Articular chondrocyte of knee joint (primary cell): ENCODE data around the gene PSMD10. TPM values are rescaled to one million over a fixed set of nuclear protein-coding genes. Genes with fewer than 3 reads are reported as not detected.

Source experiments
- total RNA-seq: library from RNA; depleted of rRNA; stranded (reverse); fragments of >200 nt; gene quantifications from 2 replicates; pipeline ENCODE4 v1.2.3, GENCODE V29; 2012

PSMD10 gene, protein sequence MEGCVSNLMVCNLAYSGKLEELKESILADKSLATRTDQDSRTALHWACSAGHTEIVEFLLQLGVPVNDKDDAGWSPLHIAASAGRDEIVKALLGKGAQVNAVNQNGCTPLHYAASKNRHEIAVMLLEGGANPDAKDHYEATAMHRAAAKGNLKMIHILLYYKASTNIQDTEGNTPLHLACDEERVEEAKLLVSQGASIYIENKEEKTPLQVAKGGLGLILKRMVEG
- 72.4 and 74.2 TPM in 2 replicates for total RNA-seq

DNA sequence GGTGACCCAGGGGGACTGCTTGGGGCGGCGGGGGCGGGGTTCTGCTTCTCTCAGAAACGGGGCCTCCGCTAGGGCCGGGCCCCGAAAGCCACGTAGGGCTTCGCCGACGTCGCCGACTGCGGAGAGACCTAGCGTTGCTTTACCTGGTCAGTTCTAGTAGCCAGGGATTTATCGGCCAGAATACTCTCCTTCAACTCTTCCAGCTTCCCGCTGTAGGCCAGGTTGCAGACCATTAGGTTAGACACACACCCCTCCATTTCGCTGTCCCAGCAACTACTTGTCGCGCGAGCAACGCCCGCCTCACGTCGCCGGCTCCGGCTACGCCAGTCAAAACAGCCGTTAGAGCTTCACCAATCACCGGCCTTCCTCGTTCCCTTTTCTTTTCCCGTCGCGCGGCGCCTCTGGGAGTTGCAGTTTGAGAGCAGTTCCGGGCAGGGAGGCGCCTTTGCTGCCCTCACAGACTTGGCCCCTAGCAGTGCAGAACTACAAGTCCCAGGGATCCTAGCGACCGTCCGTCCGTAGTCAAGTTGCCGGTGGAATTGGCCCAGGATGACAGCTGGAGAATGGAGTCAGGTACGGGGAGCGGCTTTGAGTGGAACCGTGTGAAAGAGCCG lies at the start of gene PSMD10, which contains the start of gene ATG4A:
PSMD10 (minus strand) TSS at position 279 of the 614 bp plus-strand sequence; CDS start at position 257, 22 bp downstream.
ATG4A (plus strand) TSS at position 515 of the 614 bp plus-strand sequence; CDS start at position 564, 49 bp downstream.

DNA sequence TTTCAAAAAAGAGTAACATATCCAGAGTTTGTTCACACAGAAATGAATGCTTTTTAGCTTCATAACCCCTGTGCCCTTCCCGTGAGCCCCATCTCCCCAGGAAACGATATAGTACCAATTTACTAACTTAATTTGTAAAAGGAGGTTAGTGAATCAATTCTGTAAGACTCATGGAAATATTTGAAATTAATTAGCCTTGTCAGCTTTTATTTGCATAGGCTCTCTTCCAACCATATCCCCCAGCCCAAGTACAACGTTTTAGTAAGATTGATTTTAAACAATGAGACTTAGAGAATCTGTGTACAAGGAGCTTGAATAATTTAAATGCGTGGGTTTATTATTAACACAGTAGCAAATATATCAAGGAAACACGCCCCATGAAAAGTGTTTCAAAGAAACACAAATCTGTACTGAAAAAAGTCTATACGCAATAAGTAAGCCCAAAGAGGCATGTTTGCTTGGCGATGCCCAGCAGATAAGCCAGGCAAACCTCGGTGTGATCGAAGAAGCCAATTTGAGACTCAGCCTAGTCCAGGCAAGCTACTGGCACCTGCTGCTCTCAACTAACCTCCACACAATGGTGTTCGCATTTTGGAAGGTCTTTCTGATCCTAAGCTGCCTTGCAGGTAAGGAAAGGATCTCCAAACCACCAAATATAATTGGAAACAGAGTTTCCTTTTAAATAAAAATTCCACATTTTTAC lies 46.6 kb downstream of the PSMD10 start, which contains the start of gene VSIG1:
VSIG1 (plus strand) TSS at position 512 of the 703 bp plus-strand sequence; CDS start at position 578, 66 bp downstream.

Other genes with a start within 250 kb of the PSMD10 start
- not detected in 2 replicates for gene TEX13B, start 109.2 kb downstream of the PSMD10 start, total RNA-seq
- gene VSIG1, start 46.5 kb downstream of the PSMD10 start, total RNA-seq = under 0.01 TPM in 2 replicates
- gene ATG4A, start 236 bp upstream of the PSMD10 start, total RNA-seq = 9.1 and 11.2 TPM in 2 replicates